Peyer's patch (tissue), 4 donors: ENCODE data around the gene SUGCT.

Experiments used
- POLR2A ChIP-seq, 2 donors: fragments of 450-650 bp; IDR thresholded peaks; one replicate each; pipeline ENCODE4 v1.5.1; 2017; ENCODE audit warnings: antibody characterized with exemption in 2 of 2, mild to moderate bottlenecking in 2 of 2, moderate library complexity in 2 of 2
- TF ChIP-seq, protein P1 (sequence below), 6 experiments: fragments of 450-650 bp in 4 of 6; fragments of 200-600 bp in 2 of 6; sonication (generic) in 1 of 6; IDR thresholded peaks; one replicate each; pipeline ENCODE4 v1.5.1; 2017 to 2019; ENCODE audit warnings: antibody characterized with exemption in 6 of 6, mild to moderate bottlenecking in 3 of 6, moderate library complexity in 1 of 6

DNA sequence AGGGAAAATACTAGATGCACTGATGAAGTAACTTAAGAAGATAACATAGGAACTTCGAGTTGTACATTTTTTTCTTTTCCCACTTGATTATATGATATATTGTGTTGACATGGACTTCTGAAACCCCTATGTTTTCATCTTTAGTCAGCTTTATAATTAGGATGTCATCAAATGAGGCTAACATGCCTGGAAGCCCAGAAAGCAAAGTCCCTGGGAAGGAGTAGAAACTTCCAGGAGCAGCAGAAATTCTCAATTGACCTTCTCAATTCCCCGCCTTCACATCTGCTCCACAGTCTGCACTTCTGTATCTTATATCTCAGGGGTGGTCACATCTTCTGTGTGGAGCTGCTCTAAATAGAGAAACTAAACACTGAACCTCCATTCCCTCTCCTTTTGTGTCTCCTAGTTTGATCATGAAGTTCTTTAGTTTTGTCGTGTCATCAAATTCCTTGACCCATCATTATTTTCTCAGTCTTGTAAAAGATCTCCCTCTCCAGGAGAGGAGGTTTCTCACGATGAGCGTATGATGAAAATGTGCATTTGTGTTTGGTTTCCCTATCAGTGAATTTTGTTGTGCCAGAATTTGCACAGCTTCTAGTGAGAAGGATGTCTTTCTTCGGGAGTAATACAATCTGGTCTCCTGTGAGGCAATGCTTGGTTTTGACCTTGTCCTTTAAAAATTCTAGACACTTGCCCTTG is 303.3 kb downstream of the SUGCT start:
- TF ChIP-seq, protein P1, sequence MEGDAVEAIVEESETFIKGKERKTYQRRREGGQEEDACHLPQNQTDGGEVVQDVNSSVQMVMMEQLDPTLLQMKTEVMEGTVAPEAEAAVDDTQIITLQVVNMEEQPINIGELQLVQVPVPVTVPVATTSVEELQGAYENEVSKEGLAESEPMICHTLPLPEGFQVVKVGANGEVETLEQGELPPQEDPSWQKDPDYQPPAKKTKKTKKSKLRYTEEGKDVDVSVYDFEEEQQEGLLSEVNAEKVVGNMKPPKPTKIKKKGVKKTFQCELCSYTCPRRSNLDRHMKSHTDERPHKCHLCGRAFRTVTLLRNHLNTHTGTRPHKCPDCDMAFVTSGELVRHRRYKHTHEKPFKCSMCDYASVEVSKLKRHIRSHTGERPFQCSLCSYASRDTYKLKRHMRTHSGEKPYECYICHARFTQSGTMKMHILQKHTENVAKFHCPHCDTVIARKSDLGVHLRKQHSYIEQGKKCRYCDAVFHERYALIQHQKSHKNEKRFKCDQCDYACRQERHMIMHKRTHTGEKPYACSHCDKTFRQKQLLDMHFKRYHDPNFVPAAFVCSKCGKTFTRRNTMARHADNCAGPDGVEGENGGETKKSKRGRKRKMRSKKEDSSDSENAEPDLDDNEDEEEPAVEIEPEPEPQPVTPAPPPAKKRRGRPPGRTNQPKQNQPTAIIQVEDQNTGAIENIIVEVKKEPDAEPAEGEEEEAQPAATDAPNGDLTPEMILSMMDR (IDR thresholded peaks at IDR 0.05): no peak
- no peak for TF ChIP-seq POLR2A (IDR thresholded peaks at IDR 0.05)
